GM18505 (cell line): ENCODE data around the gene FAM237A.

Experiments used
- ATAC-seq: cut with Tn5 transposase; IDR thresholded peaks from one replicate; pipeline ENCODE4 v1.9.1; 2021; ENCODE audit not compliant: unreplicated experiment
- POLR2A ChIP-seq: IDR thresholded peaks from 4 replicates; pipeline ENCODE4 v1.6.1; 2011; ENCODE audit warnings: borderline replicate concordance; ENCODE audit not compliant: insufficient read depth, insufficient read length; ENCODE audit errors: extremely low read depth

FAM237A gene

GRCh38 chr2:206647985-206648384, 5.7 kb downstream of the FAM237A start:
- TF ChIP-seq POLR2A: no peak
- ATAC-seq: no peak

- no peak for ATAC-seq
- no peak for TF ChIP-seq POLR2A
Measured at GRCh38 chr2:206657087-206657486, 14.8 kb downstream of the FAM237A start.

GRCh38 chr2:206665251-206665650, 23.0 kb downstream of the FAM237A start:
- ATAC-seq: no peak
- TF ChIP-seq POLR2A: no peak

GRCh38 chr2:206670531-206671319, 28.4 kb downstream of the FAM237A start:
- ATAC-seq: no peak
- no peak for TF ChIP-seq POLR2A

- ATAC-seq: no peak
- TF ChIP-seq POLR2A: no peak
Measured at GRCh38 chr2:206683546-206683945, 41.3 kb downstream of the FAM237A start.

GRCh38 chr2:206688453-206688852, 46.2 kb downstream of the FAM237A start:
- ATAC-seq: no peak
- TF ChIP-seq POLR2A: no peak

- ATAC-seq: no peak
- no peak for TF ChIP-seq POLR2A
Measured at GRCh38 chr2:206688990-206689389, 46.7 kb downstream of the FAM237A start.

- TF ChIP-seq POLR2A: no peak
- ATAC-seq: no peak
Measured at GRCh38 chr2:206692971-206693370, 50.7 kb downstream of the FAM237A start.

- ATAC-seq: peak; percentile 68
- TF ChIP-seq POLR2A: no peak
Measured at GRCh38 chr2:206693399-206694137, 51.3 kb downstream of the FAM237A start.

- no peak for TF ChIP-seq POLR2A
- ATAC-seq: no peak
Measured at GRCh38 chr2:206696910-206697309, 54.6 kb downstream of the FAM237A start.

- TF ChIP-seq POLR2A: no peak
- ATAC-seq: no peak
Measured at GRCh38 chr2:206698811-206699210, 56.5 kb downstream of the FAM237A start.
